ENCODE measurements around the gene HOXD9. TPM values are rescaled to one million over a fixed set of nuclear protein-coding genes. Genes with fewer than 3 reads are reported as not detected.

The HOXD9 gene
- total RNA-seq, 2 experiments from 2014 or later: not detected

DNA sequence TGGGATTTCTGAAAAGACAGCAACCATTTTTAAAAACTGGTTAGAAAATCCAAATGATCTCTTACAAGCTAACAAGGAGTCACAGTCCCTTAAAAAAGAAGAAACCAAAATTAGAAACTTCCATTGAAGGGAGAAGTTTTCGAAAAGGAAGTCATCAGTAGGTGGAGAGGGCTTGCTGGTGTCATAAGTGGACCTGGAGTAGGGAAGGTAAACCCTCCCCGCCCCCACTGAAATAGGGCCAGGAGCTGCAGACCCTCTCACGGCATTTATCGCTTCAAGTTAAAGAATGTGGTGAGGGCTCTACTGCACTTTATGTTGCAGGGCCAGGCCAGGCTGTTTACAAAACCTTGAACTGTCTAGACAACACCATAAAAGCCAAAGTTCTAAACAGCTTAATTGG lies 12.6 kb upstream of the HOXD9 start:
- ChIA-PET CTCF (interaction anchor here (0.8 to 1.9 kb wide), 6 partner anchors 10 to 542 kb away, joined by 3 to 8 read pairs (median 7); no protein-coding TSS in a partner anchor), POLR2A (no interaction called here)
- Mint-ChIP-seq H3K4me3 (no peak overlapping the region), H3K27me3 (peaks cover 84% of the 10 kb centered on the region), H3K36me3 (peaks cover 5% of the 10 kb centered on the region), H3K4me1 (ENCODE audit: low read depth) (peaks cover 23% of the 10 kb centered on the region), H3K9me3 (no peaks in the 10 kb centered on the region), H3K27ac (no peak overlapping the region)
- DNase-seq: no peak
- intact Hi-C loops (cut with micrococcal nuclease): loop anchor here (2.0 to 5.0 kb wide), 2 partner anchors 25 to 52 kb away; no protein-coding TSS in a partner anchor

DNA sequence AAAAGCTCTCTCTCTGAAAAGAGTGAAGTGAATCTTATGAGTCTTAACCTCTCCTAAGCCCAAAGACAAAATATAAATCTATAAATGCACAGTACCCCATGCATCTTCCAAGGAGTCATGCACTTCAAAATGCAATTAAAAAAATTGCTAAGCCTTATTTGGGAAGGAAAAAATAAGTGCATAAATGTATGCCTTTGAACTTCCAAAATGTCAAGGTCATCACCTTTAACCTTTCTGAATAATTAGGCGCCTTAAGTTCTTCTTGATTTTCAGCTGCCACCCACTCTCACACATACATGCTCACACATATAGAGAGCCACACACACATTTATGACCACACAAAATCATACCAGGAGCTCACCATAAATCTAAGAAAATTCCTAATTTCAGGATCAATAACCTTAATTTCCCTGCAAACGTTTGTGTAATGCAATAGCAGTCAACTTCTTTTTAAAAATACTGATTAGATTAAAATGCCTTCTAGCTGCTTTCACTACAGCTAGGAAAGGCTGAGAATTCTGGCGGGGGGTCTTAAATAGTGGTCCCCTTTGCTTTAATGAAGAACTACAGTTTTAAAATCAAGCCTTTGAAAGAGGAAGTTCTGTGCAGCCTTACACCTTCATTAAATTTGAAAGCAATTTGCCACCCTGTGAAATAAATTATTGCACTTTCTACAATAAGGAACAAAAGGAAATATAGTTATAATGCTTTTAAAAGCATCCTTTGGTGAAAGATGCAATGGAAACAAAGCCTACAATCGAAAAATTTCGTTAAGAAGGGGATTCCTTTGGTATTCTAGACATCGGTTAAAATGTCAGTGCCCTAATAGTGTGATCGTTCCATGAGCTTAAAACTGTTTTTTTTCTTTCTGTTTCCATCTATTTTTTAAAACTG lies 11.9 kb upstream of the HOXD9 start:
- Mint-ChIP-seq H3K36me3 (peaks cover 5% of the 10 kb centered on the region), H3K9me3 (no peaks in the 10 kb centered on the region), H3K4me1 (ENCODE audit: low read depth) (peaks cover 18% of the 10 kb centered on the region), H3K27me3 (peaks cover 81% of the 10 kb centered on the region), H3K4me3 (peak overlapping the region; percentile 8), H3K27ac (no peak overlapping the region)
- ChIA-PET CTCF (interaction anchor here (0.8 to 1.9 kb wide), 9 partner anchors 8 to 1037 kb away, joined by 3 to 13 read pairs (median 7); no protein-coding TSS in a partner anchor), POLR2A (no interaction called here)
- no peak for DNase-seq
- intact Hi-C loops (cut with micrococcal nuclease): loop anchor here (2.0 to 5.0 kb wide), 2 partner anchors 26 to 52 kb away; no protein-coding TSS in a partner anchor

DNA sequence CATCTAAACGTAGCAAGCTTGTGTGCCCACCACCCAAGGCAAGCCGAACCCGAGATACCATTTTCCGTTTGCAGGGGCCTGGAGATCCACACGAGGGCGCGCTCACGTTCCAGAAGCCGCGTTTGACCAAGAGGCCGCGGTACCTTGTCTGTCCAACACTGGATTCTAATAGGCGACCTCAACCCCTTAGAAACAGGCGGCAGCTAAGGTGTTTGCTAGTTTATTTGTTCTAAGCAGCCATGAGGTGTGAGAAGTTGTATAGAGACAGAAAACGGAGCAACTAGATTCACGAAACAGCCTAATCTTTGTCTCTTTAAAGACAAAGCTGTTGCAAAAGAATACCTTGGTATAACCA lies 11.2 kb upstream of the HOXD9 start:
- Mint-ChIP-seq H3K4me1 (ENCODE audit: low read depth) (peaks cover 13% of the 10 kb centered on the region), H3K27me3 (peaks cover 80% of the 10 kb centered on the region), H3K4me3 (peak overlapping the region; percentile 8), H3K36me3 (peaks cover 5% of the 10 kb centered on the region), H3K9me3 (no peaks in the 10 kb centered on the region), H3K27ac (no peak overlapping the region)
- DNase-seq: peak; percentile 49
- CTCF ChIA-PET: interaction anchor here (1.0 to 1.9 kb wide), 7 partner anchors 8 to 541 kb away, joined by 3 to 13 read pairs (median 7); no protein-coding TSS in a partner anchor
- intact Hi-C loops (cut with micrococcal nuclease): loop anchor here (2.0 to 5.0 kb wide), 2 partner anchors 26 to 51 kb away; no protein-coding TSS in a partner anchor
- POLR2A ChIA-PET: no interaction called here

DNA sequence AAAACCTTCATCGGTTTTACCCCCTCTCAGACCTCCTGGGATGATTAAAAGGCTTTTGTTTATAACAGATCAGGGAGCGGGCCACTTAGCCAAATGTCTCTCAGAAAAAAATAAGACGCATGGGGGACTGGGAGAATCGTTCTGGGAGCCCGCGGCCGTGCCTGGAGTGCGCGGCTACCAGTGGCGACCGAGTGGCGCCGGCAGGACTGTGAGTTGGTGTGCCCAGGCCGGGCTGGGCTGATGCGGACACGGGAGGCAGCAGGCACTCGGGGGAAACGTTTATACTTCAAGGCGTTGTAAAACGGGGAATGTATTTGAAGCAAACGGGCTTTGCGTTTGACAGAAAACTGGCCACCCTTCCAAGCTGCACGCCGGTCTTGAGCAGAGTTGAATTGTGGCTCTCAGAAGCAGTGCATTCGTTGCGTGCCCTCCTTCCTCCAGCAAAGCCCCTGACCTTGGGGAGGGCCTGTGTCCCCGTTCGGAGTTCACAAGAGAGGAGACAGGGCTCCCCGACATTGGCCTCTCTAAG lies 10.6 kb upstream of the HOXD9 start:
- ChIA-PET CTCF (interaction anchor here (1.6 to 1.9 kb wide), 2 partner anchors 15 to 20 kb away, joined by 8 to 13 read pairs; no protein-coding TSS in a partner anchor), POLR2A (no interaction called here)
- no peaks in the 10 kb centered on the region for H3K9me3 Mint-ChIP-seq
- peaks cover 10% of the 10 kb centered on the region for H3K36me3 Mint-ChIP-seq
- H3K27ac Mint-ChIP-seq: no peak overlapping the region
- intact Hi-C loops (cut with micrococcal nuclease): loop anchor here (2.0 to 5.0 kb wide), 2 partner anchors 27 to 50 kb away; no protein-coding TSS in a partner anchor
- H3K4me3 Mint-ChIP-seq: no peak overlapping the region
- peaks cover 10% of the 10 kb centered on the region for H3K4me1 Mint-ChIP-seq (ENCODE audit: low read depth)
- peaks cover 84% of the 10 kb centered on the region for H3K27me3 Mint-ChIP-seq
- DNase-seq: no peak

DNA sequence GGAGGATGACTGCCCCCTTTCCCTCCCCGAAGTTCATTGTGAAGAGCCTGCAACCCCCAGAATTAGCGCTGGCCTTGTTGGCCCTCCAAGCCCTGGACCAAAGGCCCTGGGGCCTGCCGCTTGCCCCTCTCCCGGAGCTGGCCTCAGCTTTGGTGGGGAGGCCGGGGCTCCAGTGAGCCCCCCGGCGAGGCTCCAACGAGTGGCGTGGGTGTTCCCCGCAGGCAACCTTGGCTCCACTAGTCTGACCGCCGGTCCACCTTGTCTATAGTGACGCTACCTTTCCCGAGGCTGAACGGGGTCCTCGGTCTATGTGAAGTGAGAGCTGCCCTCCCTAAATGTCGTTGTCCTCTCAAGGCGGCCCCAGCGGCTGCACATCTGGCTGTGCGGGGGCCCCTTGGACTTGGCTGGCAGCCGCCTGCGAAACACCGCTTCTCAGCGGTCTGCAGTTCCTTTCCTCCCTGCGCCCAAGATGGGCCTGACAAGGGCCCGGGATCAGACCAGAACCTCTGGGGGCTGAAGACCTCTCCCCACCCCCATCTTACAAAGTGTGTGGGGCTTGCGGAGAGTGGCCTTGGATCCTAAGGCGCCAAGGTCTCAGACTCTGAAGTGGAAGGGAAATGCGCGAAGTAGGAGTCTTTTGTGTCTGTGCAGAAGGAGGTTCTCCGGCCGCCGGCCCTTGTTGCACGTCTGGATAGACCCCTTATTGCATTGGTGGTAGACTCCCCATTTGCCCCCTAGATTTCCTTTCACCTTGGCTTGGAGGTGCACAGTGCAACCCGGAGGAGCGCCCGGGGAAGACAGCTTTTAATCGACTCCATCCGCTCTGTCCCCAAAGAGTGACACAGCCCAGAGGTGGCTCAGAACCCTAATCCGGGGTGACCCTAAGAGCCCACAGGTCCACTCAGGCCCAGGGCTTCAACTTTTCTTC lies 9.9 kb upstream of the HOXD9 start:
- Mint-ChIP-seq H3K36me3 (peaks cover 10% of the 10 kb centered on the region), H3K4me3 (no peak overlapping the region), H3K27me3 (peaks cover 84% of the 10 kb centered on the region), H3K9me3 (no peaks in the 10 kb centered on the region), H3K27ac (no peak overlapping the region), H3K4me1 (ENCODE audit: low read depth) (peaks cover 8% of the 10 kb centered on the region)
- intact Hi-C loops (cut with micrococcal nuclease): loop anchor here (5.0 kb wide), 1 partner anchor 50 kb away; no protein-coding TSS in a partner anchor
- ChIA-PET CTCF (interaction anchor here (0.8 kb wide), 1 partner anchor 539 kb away, joined by 5 read pairs; no protein-coding TSS in a partner anchor), POLR2A (no interaction called here)
- no peak for DNase-seq

DNA sequence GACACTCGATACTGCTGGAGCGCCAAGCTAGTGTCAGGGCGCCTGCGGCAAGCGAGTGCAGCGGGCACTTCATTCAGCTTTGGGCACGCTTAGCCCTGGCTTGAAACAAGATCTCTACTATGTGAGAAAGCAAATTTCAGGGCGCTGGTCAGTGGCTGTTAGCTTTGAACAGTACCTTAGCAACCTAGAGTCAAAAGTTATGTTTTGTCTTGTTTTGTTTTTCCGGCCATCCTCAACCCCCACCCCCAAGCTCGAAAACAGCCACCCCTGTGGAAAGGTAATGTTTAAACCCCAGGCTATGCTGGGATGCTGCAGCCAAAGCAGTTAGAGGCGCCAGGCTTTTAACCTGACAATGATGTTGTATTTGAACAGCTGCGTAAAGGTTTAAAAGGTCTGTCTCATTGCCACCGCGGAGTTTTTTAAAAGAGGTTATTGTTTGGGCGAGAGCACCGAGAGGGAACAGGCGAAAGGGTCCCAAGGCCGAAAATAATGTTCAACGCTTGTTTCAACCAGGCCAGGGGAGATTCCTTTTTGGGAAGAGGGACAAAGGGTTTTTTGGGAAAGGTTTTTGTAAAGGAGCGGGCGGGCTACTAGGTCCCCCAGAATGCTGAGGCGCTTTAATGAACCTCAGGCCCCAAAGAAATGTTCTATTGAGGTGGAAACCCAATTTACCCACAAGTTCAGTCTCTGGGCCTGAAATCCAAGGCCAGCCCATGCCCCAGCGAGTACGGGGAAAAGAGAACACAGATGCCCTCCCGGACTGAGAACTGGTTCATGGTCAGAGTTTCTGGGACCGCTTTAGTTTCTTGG lies 8.2 kb upstream of the HOXD9 start:
- Mint-ChIP-seq H3K9me3 (no peaks in the 10 kb centered on the region), H3K4me3 (no peak overlapping the region), H3K4me1 (ENCODE audit: low read depth) (peaks cover 4% of the 10 kb centered on the region), H3K27ac (no peak overlapping the region), H3K36me3 (peaks cover 11% of the 10 kb centered on the region), H3K27me3 (peaks cover 88% of the 10 kb centered on the region)
- intact Hi-C loops (cut with micrococcal nuclease): loop anchor here (5.0 kb wide), 1 partner anchor 48 kb away; no protein-coding TSS in a partner anchor
- no peak for DNase-seq
- POLR2A ChIA-PET: no interaction called here
- CTCF ChIA-PET: interaction anchor here (0.8 to 1.0 kb wide), 2 partner anchors 10 to 17 kb away, joined by 3 read pairs; no protein-coding TSS in a partner anchor

DNA sequence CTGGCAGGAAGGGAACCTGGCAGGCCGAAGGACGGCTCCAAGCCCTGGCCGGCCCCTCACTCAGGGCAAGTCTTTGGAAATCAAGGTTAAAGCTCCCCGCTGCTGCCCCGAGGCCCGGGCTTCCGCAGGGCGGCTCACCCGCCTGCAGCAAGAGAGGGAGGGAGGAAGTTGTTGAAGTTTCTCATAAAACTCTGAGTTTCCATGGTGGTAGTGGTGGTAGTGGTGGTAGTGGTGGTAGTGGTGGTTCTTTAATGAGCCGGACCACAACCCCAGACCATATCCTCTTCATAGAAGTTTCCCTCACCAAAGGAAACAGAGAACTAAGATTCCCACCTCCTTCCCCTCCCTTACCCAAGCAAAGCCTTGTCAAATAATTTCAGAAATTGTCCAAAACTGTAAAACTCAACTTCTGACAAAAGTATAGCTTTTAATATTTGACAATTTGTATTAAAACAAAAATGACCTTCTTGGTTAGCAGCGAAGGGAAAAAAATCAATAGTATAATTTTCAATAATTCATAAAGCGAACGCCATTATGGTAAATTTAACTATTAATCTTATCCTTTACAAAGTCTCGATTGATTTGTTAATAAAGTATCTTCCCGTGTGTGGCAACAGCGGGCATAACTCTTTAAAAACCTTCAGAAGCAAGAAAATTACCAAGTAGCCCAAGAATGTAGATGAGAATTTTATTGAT lies 7.4 kb upstream of the HOXD9 start:
- Mint-ChIP-seq H3K4me3 (no peak overlapping the region), H3K36me3 (peaks cover 10% of the 10 kb centered on the region), H3K9me3 (no peaks in the 10 kb centered on the region), H3K27me3 (peaks cover 88% of the 10 kb centered on the region), H3K27ac (no peak overlapping the region), H3K4me1 (ENCODE audit: low read depth) (peaks cover 3% of the 10 kb centered on the region)
- intact Hi-C loops (cut with micrococcal nuclease): loop anchor here (5.0 kb wide), 1 partner anchor 47 kb away; no protein-coding TSS in a partner anchor
- CTCF ChIA-PET: no interaction called here
- DNase-seq: no peak
- POLR2A ChIA-PET: no interaction called here

DNA sequence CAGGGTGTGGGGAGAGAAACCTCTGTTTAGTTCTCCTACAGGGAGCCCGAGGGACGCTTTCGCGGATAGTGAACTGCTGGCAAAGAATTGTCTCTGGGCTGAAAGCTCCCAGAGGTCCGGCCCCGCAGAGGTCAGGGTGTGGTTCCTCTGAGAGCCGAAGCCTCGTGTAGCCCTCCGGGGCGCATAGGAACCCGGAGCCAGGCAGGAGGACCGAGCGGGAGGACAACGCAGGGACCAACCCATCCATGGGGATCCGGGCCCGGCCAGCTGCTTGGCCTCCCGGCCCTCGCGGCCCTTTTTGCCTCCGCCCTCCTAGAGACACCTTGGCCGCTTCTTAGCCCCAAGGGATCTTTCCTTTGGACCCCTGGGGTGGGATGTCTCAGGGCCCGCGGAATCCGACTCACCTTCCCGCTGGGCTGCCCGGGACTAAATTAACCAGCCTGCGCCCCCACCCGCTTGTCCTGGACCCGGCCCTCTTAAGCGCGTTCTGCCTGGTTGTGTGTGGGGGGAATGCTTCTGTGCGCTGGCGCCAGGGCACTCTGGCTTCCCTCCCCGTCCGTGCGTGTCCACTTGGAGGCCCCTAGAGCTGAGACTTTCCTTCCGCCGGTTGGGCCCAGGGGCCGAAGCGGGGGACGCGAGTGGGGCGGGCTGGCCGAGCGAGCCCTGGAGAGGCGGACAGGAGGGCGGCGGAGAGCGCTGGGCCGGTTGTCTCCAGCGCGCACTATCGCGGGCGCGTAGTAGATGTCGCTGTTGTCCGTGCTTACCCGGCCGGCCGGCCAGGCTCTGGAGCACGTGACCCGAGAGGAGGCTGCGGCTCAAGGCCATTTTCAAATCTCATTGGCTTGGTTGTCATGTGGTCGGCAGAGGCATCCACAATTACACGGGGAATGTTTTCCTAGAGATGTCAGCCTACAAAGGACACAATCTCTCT lies 6.4 kb upstream of the HOXD9 start, which contains the start of gene HOXD10:
HOXD10 (plus strand) TSS at position 896 of the 931 bp plus-strand sequence. CDS start 56 bp downstream, outside the sequence.
- Mint-ChIP-seq H3K9me3 (no peaks in the 10 kb centered on the region), H3K4me3 (no peak within 1 kb of the TSS), H3K27ac (no peak within 1 kb of the TSS), H3K36me3 (peaks cover 10% of the 10 kb centered on the region), H3K27me3 (peaks cover 90% of the 10 kb centered on the region), H3K4me1 (ENCODE audit: low read depth) (peaks cover 3% of the 10 kb centered on the region)
- ChIA-PET POLR2A (no interaction called here), CTCF (no interaction called here)
- intact Hi-C loops (cut with micrococcal nuclease): no loop called here
- DNase-seq: no peak

DNA sequence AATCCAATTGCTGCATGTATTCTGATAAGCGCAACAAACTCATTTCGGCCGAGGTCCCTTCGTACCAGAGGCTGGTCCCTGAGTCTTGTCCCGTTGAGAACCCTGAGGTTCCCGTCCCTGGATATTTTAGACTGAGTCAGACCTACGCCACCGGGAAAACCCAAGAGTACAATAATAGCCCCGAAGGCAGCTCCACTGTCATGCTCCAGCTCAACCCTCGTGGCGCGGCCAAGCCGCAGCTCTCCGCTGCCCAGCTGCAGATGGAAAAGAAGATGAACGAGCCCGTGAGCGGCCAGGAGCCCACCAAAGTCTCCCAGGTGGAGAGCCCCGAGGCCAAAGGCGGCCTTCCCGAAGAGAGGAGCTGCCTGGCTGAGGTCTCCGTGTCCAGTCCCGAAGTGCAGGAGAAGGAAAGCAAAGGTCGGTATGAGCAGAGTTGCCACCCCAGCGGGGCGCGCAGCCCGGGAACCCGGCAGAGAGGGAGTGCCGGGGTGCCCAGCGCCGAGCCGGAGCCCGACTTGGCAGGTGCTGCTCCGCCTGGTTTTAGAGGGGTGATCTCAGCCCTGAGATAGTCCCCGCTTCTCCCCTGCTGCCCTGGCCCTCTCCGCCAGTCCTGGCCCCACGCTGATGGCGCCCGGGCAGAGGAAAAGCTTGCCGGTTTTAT lies 5.2 kb upstream of the HOXD9 start:
- ChIA-PET CTCF (interaction anchor here (1.0 kb wide), 1 partner anchor 10 kb away, joined by 3 read pairs; no protein-coding TSS in a partner anchor), POLR2A (no interaction called here)
- Mint-ChIP-seq H3K36me3 (peaks cover 10% of the 10 kb centered on the region), H3K9me3 (no peaks in the 10 kb centered on the region), H3K27ac (no peak overlapping the region), H3K27me3 (peaks cover 87% of the 10 kb centered on the region), H3K4me3 (no peak overlapping the region), H3K4me1 (ENCODE audit: low read depth) (peaks cover 3% of the 10 kb centered on the region)
- DNase-seq: no peak
- intact Hi-C loops (cut with micrococcal nuclease): no loop called here

Measured in activated CD4-positive, alpha-beta memory T cell treated with anti-CD3 and anti-CD28 coated beads for 36 hours (primary cell).